HG02840 (cell line): ENCODE data around the gene EDN2.

Experiments used
- ATAC-seq: cut with Tn5 transposase; IDR thresholded peaks from one replicate; pipeline ENCODE4 v1.9.1; 2021; ENCODE audit warnings: mild to moderate bottlenecking, moderate library complexity, moderate number of reproducible peaks; ENCODE audit not compliant: unreplicated experiment, low FRiP score

The EDN2 gene

DNA sequence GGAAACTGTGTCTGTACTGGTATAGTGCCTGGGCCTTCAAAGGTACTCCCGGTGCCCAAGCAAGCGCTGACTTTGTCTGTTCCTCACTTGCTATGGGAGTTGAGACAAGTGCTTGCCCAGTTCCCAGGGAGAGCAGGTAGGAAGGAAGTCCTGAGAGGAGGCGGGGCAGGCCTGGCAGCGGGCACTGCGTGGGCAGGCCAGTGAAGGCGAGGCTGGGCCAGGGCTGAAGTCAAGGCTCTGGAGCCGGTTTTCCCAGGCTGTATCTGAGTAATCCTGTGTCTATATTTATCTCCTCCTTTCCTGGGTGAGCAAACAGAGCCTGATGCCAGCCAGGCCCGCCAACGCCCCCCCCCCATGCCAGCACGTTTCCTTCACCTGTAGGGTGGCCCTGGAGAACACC lies 15.9 kb upstream of the EDN2 start:
- no peak for ATAC-seq

DNA sequence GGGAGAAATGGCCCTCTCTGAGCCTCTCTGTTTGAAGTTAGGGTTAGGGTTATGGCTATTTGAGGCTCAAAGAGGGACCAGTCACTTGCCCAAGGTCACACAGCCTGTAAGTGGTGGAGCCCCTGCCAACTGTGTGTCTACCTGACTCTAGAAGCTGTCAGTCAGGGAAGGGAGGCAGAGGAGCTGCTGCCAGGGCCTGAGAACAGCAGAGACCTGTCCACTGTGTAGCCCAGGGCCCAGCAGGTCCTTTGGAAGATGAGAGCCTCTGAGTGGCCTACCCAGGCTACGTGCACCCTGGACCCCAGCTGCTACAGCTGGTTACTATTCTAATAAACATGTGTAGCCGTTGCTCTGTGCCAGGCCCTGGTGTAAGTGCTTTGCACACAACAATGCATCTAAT lies 15.1 kb upstream of the EDN2 start:
- ATAC-seq, result no peak

- no peak for ATAC-seq
These were observed 14.3 kb upstream of the EDN2 start for GRCh38 chr1:41498804-41499203.

DNA sequence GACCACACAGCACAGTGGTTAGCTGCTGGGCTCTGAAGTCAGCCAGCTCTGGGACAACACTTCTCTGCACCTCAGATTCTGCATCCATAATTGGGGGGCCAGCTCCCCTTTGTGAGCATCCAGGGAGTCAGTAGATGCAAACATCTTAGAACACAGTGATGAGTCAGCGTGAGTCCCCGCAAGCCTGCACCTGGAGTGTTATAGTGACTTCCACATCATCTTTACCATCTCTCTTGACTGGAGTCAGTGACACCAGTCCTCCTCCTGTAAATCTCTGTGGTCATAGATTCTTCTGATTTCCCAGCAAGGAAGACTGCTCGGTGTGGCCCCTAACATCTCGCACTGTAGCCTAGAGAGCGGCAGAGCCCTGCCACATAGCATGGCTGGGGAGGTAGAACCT lies 13.9 kb upstream of the EDN2 start:
- no peak for ATAC-seq

DNA sequence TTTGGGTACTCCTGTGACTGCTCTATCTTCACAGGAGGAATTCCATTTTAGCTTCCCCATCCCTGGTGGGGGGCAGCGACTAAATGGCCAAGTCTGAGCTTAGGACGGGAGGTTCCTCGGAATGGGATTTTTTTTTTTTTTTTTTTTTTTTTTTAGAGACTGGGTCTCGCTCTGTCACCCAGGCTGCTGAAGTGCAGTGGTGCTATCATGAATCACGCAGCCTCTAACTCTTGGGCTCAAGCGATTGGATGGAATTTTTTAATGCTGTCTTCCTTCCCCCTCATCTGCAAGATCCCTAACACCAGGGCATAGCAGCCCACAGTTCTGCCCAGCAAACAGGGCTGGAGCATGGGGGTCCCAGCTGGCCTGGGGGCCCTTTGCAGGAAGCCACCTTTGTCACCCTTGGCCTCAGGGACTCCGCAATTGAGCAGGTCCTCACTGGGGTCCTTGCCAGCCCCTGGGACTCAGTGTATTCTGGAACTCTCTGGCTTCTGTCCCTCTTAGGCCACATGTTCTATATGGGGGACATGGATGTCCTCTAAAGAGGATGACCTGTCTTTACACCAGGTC lies 13.1 kb upstream of the EDN2 start:
- no peak for ATAC-seq

DNA sequence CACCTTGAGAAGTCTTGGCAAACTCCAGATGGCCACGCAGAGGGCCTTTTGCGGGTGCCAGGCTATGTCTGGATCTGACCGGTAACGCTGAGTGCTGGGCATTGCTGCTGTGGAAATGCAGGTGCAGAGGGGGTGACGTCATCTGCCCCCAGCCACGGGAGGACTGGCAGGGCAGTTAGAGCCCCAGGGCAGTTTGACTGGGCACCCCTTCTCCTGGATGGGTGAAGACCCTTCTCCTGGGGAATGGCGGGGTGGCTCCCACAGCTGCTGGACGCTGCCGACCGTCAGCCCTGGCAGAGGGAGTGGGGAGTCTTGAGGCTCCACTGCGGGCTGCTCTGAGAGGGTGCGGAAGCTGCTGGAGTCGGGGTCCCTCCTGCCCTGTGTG lies 12.6 kb upstream of the EDN2 start:
- no peak for ATAC-seq

- no peak for ATAC-seq
These were observed 11.9 kb upstream of the EDN2 start for GRCh38 chr1:41496080-41497055.

- no peak for ATAC-seq
These were observed 10.9 kb upstream of the EDN2 start for GRCh38 chr1:41495210-41495948.

DNA sequence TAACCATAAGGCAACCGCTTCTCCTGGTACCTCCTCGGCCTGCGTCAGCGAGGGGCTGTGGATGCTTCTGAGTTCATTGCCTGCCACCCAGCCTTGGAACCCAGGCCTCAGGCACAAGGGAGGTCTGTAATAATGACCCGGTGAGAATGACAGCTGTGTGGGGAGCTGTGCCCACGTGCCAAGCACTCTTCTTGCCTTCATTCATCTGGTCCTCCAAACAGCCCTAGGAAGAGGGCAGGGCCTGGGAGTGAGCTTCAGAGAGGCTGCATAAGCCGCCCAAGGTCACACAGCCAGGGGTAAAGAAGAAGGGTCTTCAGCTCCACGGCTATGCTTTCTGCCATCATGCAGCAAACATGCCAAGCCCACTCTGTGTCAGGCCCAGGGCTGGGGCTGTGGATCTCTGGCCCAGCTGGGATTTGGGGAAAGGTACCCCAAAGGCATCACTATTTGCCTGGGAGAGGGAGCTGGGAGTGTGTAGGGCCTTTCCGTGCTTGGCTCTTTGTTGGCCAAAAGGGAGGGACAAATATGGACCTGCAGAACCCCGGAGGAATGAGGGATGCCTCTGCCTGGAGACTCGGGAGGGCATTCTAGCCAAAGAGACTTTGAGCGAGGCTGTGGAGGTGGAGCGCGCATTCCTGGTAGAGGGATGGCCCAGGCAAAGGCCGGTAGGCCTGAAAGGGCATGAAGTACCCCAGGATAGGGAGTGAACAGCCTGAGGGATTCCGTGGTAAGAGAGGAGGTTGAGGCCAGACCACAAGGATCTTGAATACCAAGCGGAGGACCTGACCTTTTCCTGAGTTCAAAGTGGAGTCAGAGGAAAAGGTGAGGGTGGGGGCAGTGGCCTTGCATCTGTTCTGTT lies 10.1 kb upstream of the EDN2 start:
- ATAC-seq, result no peak

- no peak for ATAC-seq
These were observed 9.3 kb upstream of the EDN2 start for GRCh38 chr1:41493626-41494350.

GRCh38 chr1:41493117-41493536 lies 8.6 kb upstream of the EDN2 start:
- ATAC-seq, result no peak

- no peak for ATAC-seq
These were observed 7.9 kb upstream of the EDN2 start for GRCh38 chr1:41492341-41492848.

- ATAC-seq, result no peak
These were observed 6.4 kb upstream of the EDN2 start for GRCh38 chr1:41490911-41491310.

GRCh38 chr1:41489561-41489960 lies 5.1 kb upstream of the EDN2 start:
- no peak for ATAC-seq

- no peak for ATAC-seq
These were observed 3.8 kb upstream of the EDN2 start for GRCh38 chr1:41488040-41488951.

DNA sequence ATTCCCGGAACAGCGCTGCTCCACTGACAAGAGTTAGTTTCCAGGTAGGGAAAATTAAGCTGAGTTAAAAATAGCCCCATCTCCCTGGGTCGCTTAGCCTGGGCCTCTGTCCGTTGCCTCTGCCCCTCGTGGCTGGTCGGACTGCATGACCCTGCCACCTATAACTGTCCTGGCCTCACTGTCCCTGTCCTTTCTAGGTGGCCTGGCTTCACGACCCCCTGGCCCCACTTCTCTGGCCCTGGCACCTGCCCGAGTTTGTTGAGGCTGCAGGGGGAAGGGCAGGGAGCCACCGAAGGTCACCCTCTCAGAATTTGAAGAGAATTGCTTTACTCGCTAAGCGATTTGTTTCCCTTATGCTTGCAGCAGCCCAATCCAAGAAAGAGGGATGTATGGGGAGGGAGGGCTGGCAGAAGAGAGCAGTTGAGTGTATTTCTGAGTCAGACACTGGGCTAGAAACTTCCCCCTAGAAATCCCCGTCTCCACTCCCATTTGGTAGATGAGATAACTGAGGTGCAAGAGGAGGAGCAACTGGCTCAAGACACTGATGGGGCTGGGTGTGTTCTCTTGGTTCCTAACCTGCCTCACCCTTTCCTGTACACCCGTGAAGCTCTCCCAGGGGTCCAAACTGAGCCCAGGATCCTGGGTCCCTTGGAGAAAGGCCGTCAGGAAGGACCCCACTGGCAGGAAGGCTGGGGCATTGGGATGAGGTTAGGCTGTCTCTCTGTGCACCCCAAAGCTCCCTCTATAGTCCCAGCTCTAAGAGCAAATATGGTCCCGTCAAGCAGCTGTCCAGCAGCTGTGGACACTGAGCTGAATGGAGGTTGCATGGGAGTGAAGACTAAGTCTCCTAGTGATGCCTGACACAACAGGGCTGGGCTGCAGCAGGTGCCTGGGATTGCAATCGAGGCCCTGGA lies 2.9 kb upstream of the EDN2 start:
- ATAC-seq, result no peak

DNA sequence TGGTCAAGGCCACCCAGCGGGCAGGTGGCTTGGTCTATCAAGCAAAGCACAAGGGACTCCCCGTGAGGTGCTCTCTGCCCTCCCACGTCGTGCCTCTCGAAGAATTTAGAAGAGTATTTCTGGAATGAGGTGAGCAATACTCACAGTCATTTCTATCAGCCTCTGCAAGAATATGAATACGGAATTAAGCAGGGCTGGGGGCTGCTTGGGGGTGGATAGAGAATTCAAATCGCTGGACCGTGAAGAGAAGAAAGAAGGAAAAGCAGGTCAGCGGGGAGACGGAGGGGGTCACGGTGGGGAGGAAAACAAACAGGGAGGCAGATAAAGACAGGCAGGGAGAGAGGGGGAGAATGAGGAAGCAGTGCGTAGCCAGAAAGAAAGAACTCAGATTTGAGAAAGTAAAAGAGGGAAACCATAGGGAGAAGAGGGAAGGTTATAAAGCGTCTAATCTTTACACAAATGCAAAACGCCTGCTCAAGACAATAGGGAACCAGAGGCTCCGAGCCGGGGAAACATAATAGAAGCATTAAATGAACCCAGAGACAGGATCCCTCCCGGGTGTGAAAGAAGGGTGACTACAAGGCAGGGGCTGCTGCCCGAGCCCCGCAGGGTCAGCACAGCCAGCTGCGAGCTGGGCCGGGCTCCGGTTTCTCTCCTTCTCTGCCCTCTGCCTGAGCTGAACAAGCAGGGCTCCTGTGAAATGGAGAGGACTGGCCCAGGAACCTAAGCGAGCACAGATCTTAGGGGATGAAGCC lies 2.1 kb upstream of the EDN2 start:
- no peak for ATAC-seq
